AG09319 (cell line): ENCODE measurements around the gene CPNE6.

Source experiments
- DNase-seq: peaks from one replicate; pipeline ENCODE4 v3.0.0-alpha.2; 2010; ENCODE audit warnings: low read depth; ENCODE audit errors: extremely low read depth
- TF ChIP-seq, protein P1 (sequence below): IDR thresholded peaks from 2 replicates; pipeline ENCODE4 v1.5.1; 2011; ENCODE audit warnings: low read depth, mild to moderate bottlenecking, inconsistent platforms, low read length, moderate library complexity

The CPNE6 gene

DNA sequence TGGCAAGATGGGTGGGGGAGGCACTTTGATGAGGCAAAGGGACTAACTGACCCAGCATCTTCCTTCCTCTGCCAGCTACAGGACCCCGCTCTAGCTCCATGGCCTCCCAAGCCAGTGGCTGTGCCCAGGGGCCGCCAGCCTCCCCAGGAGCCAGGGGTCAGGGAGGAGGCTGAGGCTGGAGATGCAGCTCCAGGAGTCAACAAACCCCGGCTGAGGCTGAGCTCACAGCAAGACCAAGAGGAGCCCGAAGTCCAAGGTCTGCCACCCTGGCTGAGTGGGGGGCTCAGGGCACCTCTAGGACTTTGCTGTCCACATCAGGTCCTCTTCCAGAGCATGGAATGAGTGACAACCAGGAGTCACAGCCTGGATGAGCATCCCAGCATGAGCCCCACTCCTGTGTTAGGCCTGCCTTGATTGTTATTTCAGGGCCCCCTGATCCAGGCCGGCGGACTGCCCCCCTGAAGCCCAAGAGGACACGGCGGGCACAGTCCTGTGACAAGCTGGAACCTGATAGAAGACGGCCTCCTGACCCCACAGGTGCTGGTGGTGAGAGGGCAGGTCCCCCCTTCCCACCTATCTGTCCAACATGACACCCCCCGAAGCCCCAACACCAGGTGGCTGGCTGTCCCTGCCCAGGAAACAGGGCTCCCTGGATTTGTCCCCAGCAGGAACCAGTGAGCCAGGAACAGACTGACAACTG, 2.5 kb upstream of the CPNE6 start:
- TF ChIP-seq, protein P1, sequence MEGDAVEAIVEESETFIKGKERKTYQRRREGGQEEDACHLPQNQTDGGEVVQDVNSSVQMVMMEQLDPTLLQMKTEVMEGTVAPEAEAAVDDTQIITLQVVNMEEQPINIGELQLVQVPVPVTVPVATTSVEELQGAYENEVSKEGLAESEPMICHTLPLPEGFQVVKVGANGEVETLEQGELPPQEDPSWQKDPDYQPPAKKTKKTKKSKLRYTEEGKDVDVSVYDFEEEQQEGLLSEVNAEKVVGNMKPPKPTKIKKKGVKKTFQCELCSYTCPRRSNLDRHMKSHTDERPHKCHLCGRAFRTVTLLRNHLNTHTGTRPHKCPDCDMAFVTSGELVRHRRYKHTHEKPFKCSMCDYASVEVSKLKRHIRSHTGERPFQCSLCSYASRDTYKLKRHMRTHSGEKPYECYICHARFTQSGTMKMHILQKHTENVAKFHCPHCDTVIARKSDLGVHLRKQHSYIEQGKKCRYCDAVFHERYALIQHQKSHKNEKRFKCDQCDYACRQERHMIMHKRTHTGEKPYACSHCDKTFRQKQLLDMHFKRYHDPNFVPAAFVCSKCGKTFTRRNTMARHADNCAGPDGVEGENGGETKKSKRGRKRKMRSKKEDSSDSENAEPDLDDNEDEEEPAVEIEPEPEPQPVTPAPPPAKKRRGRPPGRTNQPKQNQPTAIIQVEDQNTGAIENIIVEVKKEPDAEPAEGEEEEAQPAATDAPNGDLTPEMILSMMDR: no peak
- no peak for DNase-seq

DNA sequence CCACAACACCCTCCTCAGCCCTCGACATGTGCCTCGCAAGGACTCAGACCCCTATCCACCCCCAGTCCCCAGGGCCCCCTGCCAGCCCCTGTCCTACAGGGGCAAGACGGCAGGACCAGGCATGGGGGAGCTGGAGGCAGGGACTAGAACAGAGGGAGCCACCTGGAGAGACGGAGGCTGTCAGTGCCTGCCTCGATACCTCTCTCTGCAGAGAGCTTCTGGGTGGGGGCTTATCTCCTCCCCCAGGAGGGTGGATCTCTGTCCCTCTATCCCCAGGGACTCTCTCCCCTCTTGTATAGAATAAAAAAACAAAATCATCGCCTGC, 2.0 kb upstream of the CPNE6 start:
- TF ChIP-seq, protein P1: no peak
- no peak for DNase-seq

DNA sequence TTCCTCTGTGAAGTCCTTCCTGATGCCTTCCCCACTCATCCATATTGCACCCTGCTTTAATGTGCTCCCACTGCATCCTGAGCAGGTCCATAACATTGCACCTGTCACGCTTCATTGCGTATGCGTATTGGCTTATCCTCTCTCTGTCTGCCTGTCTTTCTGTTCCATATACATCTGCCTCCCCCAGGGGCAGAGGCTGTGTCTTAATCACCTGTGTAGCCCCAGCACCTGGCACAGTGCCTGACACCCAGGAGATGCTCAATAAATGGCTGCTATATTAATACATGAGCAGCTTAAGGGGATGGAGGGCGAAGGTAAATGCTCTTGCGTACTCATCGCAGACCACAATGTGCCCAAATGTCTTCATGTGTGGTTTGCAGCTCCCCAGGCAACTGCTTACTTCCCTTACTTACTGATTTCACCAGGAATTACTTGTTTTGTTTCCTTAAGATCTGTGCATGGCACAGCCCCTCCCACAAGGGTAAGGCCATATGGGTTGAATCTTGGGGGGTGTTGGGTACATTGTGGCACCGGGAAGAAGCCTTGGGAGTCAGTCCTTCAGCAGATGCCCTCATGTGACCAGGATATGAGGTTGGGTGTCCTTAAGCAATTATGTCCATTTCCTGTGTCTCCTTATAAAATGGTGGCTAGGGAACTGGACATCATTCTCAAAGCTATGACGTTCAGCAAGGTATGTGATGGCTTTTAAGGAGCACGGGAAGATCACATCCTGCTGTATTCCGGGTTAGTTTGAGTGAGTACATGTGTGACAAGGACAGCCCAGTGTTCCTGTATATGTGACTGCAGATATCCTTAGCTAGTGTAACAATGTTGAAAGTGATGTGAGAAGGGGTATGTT, 848 bp upstream of the CPNE6 start:
- DNase-seq: no peak
- TF ChIP-seq, protein P1: no peak

DNA sequence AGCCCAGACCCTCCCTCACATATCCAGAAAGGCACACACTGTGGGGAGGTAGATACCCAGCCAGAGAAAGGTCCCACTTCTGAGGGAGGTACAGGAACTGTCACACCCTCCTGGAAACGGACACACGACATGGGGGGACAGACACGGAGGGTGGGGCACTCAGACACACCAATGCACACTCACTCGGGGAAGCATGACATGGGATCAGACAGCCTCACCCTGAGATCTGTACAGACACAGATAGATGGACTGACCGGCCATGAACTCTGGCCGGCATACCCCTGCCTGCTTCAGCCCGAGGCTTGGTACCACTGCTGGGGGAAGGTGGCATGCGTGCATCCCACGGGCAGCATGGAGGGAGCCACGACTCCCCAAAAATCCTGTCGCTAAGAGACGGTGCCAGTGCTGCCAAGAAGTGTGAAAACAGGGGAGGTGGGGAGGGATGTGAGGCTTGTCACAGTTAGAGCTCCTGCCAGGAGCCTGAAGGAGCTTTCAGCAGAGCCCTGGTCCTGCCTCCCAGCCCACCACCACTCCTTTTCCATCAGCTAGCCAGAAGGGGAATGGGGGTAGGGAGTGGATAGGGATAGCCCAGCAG, 571 bp downstream of the CPNE6 start:
- DNase-seq: no peak
- TF ChIP-seq, protein P1: no peak

DNA sequence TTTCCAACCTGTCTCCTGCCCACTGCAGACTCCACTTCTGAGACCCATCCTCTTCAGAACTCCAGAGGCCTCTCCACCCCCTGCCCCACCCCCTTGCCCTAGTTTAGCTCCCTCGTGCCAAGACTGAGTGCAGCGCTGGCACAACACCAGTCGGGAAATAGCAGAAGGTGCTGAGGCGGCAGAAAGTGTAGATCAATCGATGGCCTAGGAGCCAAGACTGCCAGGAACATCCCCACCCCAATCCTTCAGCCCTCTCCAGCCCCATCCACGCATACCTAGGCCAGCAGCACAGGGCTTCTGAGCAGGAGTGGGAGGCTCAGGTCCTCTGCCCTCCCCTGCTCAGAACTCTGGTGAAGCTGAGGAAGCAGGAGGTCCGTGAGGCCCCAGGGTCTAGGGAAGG, 1.1 kb downstream of the CPNE6 start:
- TF ChIP-seq, protein P1: no peak
- no peak for DNase-seq

DNA sequence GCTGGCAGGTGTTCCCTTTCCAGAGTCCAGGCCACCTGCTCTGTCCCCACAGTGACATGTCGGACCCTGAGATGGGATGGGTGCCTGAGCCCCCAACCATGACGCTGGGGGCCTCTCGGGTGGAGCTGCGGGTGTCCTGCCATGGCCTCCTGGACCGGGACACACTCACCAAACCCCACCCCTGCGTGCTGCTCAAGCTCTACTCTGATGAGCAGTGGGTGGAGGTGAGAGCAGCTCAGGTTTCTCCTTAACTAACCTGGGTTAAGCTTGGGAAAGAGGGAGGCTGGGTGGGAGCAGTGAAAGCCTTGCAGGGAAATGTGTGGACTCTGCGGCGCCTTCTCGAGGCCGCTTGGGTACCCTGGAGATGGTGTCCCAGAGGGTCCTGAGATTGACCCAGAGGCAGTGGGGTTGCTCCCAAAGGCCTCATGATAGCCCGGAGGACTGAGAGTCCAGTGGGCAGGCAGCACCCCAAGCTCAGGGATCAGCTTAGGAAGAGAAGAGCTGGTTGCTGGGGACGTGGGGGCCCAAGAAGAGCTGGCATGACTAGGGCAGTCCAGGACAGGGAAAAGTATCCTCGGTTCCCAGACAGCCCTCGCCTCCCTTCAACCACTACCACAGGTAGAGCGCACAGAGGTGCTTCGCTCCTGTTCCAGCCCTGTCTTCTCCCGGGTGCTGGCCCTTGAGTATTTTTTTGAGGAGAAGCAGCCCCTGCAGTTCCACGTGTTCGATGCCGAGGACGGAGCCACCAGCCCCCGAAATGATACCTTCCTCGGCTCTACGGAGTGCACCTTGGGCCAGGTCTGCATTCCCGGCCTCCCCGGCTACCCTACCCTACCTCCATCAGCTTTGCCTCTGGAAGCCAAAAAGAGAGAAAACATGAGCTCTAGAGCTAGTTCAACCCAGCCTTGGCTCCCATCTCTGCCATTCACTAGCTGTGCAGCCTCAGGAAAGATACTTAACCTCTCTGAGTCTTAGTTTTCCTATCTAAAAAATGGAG, 1.8 kb downstream of the CPNE6 start:
- TF ChIP-seq, protein P1: no peak
- DNase-seq: no peak
